ENCODE measurements around the gene RNF182.
"Not testable (repeated sequence)": the region's sequence is repeated elsewhere in the genome, so short reads cannot be mapped to it uniquely, and the experiment has no call there.

The RNF182 gene

GRCh38 chr6:13965582-13966127 is 40.9 kb downstream of the RNF182 start:
- no peak for DNase-seq (ENCODE audit: low spot score)

DNA sequence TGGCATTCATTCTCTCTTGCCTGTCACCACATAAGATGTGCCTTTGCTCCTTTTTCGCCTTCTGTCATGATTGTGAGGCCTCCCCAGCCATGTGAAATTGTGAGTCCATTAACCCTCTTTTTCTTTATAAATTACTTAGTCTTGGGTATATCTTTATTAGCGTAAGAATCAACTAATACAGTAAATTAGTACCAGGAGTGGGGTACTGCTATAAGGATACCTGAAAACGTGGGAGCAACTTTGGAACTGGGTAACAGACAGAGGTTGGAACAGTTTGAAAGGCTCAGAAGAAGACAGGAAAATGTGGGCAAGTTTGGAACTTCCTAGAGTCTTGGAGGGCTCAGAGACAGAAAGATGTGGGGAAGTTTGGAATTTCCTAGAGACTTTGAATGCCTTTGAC is 46.6 kb downstream of the RNF182 start:
- DNase-seq (ENCODE audit: low spot score) = no peak

- DNase-seq (ENCODE audit: low spot score) = not testable (repeated sequence)
These were observed 47.9 kb downstream of the RNF182 start for GRCh38 chr6:13972602-13973001.

GRCh38 chr6:13973422-13973821 is 48.7 kb downstream of the RNF182 start:
- DNase-seq (ENCODE audit: low spot score) = not testable (repeated sequence)

DNA sequence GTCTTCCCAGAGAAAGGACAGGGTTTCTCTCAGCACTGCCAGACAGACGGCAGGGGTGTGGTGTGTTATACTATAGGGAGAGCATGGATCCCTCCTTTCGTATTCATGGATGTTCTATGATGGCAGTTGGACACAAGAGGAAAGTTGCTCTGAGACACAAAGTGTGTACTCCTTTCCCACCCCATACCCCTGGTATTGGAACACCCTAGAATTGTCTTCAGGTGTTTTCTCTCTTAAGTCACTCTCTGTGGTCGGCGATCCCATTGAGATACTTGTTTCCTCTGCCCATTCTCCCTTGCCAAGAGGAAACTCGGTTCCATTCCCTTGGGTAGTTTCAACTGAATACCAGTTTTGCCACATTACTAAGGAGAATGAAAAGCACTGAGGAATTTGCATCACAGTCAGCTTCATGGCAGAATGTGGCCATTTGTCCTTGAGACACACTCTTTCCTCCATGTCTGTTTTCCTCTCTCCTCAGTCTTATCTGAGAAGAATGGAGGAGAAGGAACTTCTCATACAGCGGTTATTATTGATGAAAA is 53.4 kb downstream of the RNF182 start:
- DNase-seq (ENCODE audit: low spot score) = no peak

DNA sequence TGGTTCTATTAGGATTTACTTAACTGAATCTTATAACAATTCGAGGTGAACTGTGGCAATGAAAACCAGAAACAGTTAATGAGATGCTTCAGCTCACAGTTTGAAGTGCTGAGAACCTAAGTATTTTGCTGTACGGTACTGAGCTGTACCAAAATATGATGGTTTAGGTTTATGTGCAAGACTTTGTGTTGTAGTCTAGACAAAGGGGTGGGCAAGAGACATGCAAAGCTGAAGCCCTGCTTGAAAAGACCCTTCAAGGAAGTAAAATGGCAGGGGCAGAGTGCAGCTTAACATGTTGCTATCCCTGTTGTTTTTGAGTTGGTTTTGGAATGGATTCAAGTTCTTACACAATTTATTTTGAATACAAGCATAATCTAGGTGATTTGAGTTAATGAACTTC is 54.0 kb downstream of the RNF182 start:
- DNase-seq (ENCODE audit: low spot score) = no peak

DNA sequence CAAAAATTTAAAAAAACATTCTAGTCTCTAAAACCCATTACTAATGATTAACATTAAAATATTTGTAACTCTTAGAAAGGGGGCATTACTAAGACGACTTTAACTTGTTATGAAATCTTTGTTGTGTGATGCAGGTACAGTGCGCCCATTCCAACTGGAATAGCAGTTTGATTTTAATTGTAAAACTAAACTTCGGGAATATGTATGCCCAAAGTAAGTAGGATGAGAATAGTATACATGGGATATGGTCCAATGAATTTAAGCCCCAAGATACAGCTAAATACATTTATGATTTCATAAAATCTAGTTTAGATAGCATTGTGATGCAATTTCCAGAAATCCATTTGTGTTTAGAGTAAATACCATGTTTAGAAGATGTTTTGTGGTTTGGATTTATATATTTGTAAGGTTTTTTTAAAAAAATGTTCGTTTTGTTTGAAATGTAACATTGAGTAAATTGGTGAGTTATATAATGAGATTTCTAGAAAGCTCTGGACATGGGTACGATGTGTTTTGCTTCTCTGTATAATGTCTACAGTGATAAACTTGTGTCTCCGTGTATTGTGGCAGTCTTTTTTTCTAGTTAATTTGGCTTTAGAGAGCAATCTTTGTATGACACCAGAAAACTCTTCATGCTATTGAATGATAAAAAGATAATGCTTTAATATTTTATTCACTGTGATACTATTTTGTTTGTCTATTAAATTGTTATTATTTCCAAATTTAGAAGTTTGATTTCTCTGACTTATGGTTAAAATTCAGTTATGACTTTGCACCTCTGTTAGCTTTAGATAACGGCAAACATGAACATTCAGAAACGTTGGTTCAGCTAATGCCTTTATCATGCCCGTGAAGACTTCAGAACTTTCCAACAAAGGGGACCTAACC is 54.8 kb downstream of the RNF182 start:
- no peak for DNase-seq (ENCODE audit: low spot score)

- no peak for DNase-seq (ENCODE audit: low spot score)
These were observed 55.8 kb downstream of the RNF182 start for GRCh38 chr6:13980534-13980933.

- DNase-seq (ENCODE audit: low spot score) = no peak
These were observed 61.0 kb downstream of the RNF182 start for GRCh38 chr6:13985663-13986325.

DNA sequence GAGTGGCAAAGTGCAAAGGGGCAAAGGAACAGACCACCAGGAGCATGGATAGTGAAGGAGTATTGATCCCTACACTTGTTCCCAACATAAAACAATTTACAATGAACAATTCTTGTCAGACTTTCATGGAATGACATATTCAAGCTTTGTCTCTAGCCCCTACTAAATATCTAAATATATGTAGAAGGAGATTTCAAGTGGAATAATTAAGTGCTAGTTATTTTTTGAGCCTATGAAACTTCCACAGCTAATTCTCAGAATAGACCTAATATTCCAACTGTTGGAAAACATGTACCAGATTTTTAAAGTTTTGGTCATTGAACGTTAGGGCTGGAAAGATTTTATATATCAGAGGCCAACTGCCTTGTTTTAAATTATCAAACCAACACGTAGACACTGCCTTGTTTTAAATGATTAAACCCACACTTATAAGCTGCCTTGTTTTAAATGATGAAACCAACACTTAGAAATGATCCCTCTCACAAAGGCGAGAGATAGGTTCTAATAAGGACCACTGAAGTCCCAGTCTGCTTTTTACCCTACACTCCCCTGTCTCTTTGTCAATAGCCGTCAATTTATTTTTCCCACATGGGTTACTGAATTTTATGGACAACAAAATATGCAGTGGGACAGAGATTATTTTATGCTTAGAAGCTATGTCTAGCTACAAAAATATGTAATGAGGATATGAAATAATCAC is 62.1 kb downstream of the RNF182 start:
- DNase-seq (ENCODE audit: low spot score) = no peak

GRCh38 chr6:13987400-13987865 is 62.7 kb downstream of the RNF182 start:
- no peak for DNase-seq (ENCODE audit: low spot score)

- no peak for DNase-seq (ENCODE audit: low spot score)
These were observed 63.4 kb downstream of the RNF182 start for GRCh38 chr6:13988049-13988738.

GRCh38 chr6:13988908-13989307 is 64.2 kb downstream of the RNF182 start:
- no peak for DNase-seq (ENCODE audit: low spot score)

- DNase-seq (ENCODE audit: low spot score) = no peak
These were observed 64.9 kb downstream of the RNF182 start for GRCh38 chr6:13989496-13990144.

GRCh38 chr6:13990796-13991195 is 66.0 kb downstream of the RNF182 start:
- no peak for DNase-seq (ENCODE audit: low spot score)

GRCh38 chr6:13991393-13991792 is 66.6 kb downstream of the RNF182 start:
- no peak for DNase-seq (ENCODE audit: low spot score)

DNA sequence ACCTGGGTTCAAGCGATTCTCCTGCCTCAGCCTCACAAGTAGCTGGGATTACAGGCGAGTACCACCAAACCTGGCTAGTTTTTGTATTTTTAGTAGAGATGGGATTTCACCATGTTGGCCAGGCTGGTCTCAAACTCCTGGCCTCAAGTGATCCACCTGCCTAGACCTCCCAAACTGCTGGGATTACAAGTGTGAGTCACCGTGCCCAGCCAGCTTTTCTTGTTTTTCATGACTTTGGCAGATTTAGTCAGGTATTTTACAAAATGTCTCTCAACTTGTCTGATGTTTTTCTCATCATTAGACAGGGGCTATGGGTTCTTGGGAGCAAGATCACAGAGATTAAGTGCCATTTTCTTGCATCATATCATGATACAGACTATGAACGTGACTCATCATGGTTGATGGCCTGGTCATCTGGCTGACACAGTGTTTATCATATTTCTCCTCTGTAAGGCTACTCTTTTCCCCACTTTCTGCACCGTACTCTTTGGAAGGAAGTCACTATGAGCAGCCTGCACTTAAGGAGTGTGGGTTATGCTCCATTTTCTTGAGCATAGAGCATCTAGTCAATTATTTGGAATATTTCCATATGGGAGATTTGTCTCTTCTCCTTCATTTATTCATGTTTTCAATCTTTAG is 67.8 kb downstream of the RNF182 start:
- no peak for DNase-seq (ENCODE audit: low spot score)

DNA sequence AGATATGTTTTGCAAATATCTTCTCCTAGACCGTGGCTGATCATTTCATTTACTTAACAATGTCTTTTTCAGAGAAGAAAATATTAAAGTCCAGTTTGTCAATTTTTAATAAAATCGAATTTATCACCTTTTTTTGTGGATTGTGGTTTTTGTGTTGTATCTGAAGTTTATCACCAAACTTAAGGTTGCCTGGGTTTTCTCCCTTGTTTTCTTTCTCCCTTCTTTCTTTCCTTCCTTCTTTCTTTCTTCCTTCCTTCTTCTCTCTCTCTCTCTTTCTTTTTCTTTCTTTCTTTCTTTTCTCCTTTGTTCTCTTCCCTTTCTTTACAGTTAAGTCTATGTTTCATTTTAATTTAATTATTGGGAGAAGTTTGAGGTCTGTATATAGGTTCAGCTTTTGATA is 68.7 kb downstream of the RNF182 start:
- no peak for DNase-seq (ENCODE audit: low spot score)

DNA sequence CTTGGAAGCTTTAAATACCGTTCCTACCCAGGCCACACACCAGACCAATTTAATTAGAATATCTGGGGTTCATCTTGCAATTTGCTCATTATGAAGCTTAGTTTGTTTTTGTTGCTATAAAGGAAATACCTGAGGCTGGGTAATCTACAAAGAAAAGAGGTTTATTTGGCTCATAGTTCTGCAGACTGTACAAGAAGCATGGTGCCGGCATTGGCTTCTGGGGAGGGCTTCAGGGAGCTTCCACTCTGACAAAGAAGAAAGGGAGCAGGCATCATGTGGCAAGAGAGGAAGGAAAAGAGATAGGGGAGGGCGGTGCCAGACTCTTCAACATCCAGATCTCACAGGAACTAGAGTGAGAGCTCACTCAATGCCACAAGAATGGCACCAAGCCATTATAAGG is 73.6 kb downstream of the RNF182 start:
- DNase-seq (ENCODE audit: low spot score) = no peak

DNA sequence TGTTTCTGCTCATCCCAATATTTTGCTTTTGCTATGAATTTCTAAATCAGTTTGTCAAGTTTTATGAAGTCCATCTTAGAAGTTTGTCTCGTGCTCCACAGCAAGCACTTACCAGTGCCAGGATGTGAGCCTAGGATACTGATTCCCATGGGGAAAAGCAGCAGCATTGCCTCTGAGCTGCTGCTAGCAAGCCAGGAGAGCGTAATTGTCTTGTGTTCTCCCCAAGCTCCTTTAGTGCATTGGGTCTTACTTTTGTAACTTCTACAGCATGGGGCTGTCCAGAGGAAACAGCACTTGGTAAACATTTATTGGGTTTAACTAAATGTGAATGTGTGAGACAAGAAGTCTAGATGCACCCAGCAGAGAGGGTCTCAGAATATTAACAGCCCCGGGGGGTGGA is 76.1 kb downstream of the RNF182 start:
- no peak for DNase-seq (ENCODE audit: low spot score)

All from germinal center (tissue), 1 donor.